Measurements from ENCODE around the gene CFAP97D1.

Gene CFAP97D1

GRCh38 chr17:43771463-43771862, 8.8 kb upstream of the CFAP97D1 start:
- Histone ChIP-seq H4K20me1 (ENCODE audit: insufficient read depth, low read length) (no peaks in the 10 kb centered on the region), H2AFZ (ENCODE audit: low read depth, low read length) (no peak overlapping the region), H3K27me3 (ENCODE audit: insufficient read depth, low read length, poor library complexity) (peaks cover 4% of the 10 kb centered on the region), H3K4me1 (ENCODE audit: insufficient read depth, low read length) (no peaks in the 10 kb centered on the region), H3K27ac (ENCODE audit: low read length) (no peak overlapping the region), H3K4me3 (ENCODE audit: low read depth in 1 of 2, low read length in 2 of 2) (no peak overlapping the region), H3K36me3 (ENCODE audit: insufficient read depth, low read length) (no peaks in the 10 kb centered on the region), H3K79me2 (ENCODE audit: insufficient read depth, low read length) (no peaks in the 10 kb centered on the region), H3K9me3 (ENCODE audit: insufficient read depth, low read length, severe bottlenecking) (no peaks in the 10 kb centered on the region), H3K9ac (ENCODE audit: low read depth, low read length) (no peak overlapping the region), H3K4me2 (ENCODE audit: insufficient read depth, low read length) (no peak overlapping the region)
- ATAC-seq (ENCODE audit: insufficient read depth, low read depth) (no peak), DNase-seq (no peak)
- TF ChIP-seq EZH2 (IDR thresholded peaks at IDR 0.05; ENCODE audit: borderline replicate concordance, low read depth, low read length, severe bottlenecking): no peak
- TF ChIP-seq, protein P1, sequence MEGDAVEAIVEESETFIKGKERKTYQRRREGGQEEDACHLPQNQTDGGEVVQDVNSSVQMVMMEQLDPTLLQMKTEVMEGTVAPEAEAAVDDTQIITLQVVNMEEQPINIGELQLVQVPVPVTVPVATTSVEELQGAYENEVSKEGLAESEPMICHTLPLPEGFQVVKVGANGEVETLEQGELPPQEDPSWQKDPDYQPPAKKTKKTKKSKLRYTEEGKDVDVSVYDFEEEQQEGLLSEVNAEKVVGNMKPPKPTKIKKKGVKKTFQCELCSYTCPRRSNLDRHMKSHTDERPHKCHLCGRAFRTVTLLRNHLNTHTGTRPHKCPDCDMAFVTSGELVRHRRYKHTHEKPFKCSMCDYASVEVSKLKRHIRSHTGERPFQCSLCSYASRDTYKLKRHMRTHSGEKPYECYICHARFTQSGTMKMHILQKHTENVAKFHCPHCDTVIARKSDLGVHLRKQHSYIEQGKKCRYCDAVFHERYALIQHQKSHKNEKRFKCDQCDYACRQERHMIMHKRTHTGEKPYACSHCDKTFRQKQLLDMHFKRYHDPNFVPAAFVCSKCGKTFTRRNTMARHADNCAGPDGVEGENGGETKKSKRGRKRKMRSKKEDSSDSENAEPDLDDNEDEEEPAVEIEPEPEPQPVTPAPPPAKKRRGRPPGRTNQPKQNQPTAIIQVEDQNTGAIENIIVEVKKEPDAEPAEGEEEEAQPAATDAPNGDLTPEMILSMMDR (IDR thresholded peaks at IDR 0.05; ENCODE audit: borderline replicate concordance, extremely low read depth, low read length, poor library complexity, severe bottlenecking): no peak

DNA sequence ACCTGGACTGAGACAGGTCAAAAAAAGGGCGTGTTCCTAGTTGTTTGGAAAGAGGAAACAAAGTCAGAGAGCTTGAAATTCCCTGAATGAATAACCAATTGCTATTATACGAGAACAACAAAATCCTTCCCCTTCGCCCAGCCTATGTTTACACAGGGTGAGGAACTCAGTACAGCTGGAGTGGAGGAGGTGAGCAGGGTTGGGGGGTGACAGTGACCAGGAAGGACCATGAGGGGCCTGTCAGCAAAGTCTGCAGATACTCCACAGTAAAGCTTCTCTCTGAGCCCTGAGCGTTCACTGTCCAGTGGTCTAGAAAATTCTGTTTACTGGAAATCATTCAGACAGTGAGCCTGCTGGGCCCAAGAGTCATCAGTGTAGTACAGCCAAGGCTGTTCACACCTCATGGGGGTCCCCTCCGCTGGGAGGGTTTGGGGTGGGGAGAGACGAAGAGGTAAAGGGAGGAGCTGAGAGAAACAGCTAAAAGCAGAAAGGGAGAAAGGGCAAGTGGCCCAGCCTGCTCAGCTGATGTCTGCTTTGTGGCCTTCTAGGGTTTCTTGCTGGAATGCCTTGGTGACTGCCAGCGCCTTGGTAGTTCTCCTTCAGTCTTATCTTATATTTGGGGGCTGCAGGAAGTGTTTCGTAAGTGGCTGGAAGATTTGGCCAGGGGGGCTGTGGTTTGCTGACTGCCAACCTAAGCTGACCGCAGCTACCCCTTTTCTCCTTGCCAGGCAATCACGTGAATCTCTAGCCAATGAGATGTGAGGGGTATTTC, 7.2 kb upstream of the CFAP97D1 start:
- Histone ChIP-seq H3K27me3 (ENCODE audit: insufficient read depth, low read length, poor library complexity) (no peaks in the 10 kb centered on the region), H3K4me2 (ENCODE audit: insufficient read depth, low read length) (no peak overlapping the region), H3K79me2 (ENCODE audit: insufficient read depth, low read length) (no peaks in the 10 kb centered on the region), H2AFZ (ENCODE audit: low read depth, low read length) (no peak overlapping the region), H3K4me3 (ENCODE audit: low read depth in 1 of 2, low read length in 2 of 2) (no peak overlapping the region), H3K36me3 (ENCODE audit: insufficient read depth, low read length) (no peaks in the 10 kb centered on the region), H4K20me1 (ENCODE audit: insufficient read depth, low read length) (no peaks in the 10 kb centered on the region), H3K9ac (ENCODE audit: low read depth, low read length) (no peak overlapping the region), H3K9me3 (ENCODE audit: insufficient read depth, low read length, severe bottlenecking) (no peaks in the 10 kb centered on the region), H3K4me1 (ENCODE audit: insufficient read depth, low read length) (no peaks in the 10 kb centered on the region), H3K27ac (ENCODE audit: low read length) (no peak overlapping the region)
- ATAC-seq (ENCODE audit: insufficient read depth, low read depth) (no peak), DNase-seq (no peak)
- TF ChIP-seq, protein P1 (IDR thresholded peaks at IDR 0.05; ENCODE audit: borderline replicate concordance, extremely low read depth, low read length, poor library complexity, severe bottlenecking): no peak
- TF ChIP-seq EZH2 (IDR thresholded peaks at IDR 0.05; ENCODE audit: borderline replicate concordance, low read depth, low read length, severe bottlenecking): no peak

DNA sequence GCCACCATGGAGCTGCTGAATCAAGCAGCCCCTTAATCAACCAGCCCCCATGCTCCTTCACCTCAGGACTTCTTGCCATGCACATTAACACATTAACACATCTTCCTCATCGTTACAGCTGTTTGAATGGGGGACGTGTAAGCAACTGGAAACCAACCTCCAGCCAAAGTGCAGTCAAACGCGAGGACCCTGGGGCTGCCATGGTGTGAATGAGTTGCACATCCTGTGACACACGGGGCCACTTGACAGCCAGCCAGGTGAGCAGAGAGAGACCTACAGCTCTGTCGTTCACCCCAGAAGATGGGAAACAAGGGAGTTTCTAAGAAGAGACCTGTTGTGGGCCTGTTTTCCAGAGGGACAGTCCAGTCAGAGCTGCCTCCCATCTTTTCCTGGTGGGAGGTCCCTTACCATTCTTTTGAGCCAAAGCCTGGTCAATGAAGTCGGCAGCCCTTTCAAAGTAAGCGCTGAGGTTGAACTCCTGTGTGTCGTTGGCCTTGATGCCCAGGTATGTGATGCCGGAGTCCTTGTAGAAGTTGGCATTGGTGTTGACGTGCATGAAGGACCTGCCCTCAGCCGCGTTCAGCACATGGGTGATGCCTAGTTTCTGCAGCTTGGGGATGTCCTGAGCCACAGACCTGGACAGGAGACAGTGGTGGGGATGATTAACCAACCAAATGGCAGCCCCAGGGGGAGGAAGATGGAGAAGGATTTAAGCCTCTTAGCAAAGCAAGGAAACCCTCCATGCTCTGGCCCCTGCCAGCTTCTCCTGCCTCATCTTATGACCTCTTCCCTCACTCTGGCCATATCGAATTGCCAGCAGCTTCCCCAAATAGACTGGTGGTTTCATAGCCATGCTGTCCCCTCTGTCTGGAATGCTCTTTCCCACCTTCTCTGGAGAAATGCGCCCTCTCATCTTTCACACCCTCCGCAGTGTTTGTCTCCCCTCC, 5.7 kb upstream of the CFAP97D1 start:
- Histone ChIP-seq H3K9me3 (ENCODE audit: insufficient read depth, low read length, severe bottlenecking) (no peaks in the 10 kb centered on the region), H3K79me2 (ENCODE audit: insufficient read depth, low read length) (no peaks in the 10 kb centered on the region), H3K9ac (ENCODE audit: low read depth, low read length) (no peak overlapping the region), H3K4me3 (ENCODE audit: low read depth in 1 of 2, low read length in 2 of 2) (no peak overlapping the region), H3K27ac (ENCODE audit: low read length) (no peak overlapping the region), H3K4me1 (ENCODE audit: insufficient read depth, low read length) (no peaks in the 10 kb centered on the region), H3K36me3 (ENCODE audit: insufficient read depth, low read length) (no peaks in the 10 kb centered on the region), H3K4me2 (ENCODE audit: insufficient read depth, low read length) (no peak overlapping the region), H2AFZ (ENCODE audit: low read depth, low read length) (no peak overlapping the region), H3K27me3 (ENCODE audit: insufficient read depth, low read length, poor library complexity) (peaks cover 1% of the 10 kb centered on the region), H4K20me1 (ENCODE audit: insufficient read depth, low read length) (no peaks in the 10 kb centered on the region)
- no peak for ATAC-seq (ENCODE audit: insufficient read depth, low read depth)
- DNase-seq: no peak
- no peak for TF ChIP-seq EZH2 (IDR thresholded peaks at IDR 0.05; ENCODE audit: borderline replicate concordance, low read depth, low read length, severe bottlenecking)
- TF ChIP-seq, protein P1 (IDR thresholded peaks at IDR 0.05; ENCODE audit: borderline replicate concordance, extremely low read depth, low read length, poor library complexity, severe bottlenecking): no peak

Data from DND-41 (cell line).